ENCODE measurements around the gene MRPS11. TPM values are rescaled to one million over a fixed set of nuclear protein-coding genes. Genes with fewer than 3 reads are reported as not detected.

Gene MRPS11
- total and polyA plus RNA-seq, 2 donors: 19.8 to 38.7 TPM

GRCh38 chr15:88489321-88489720 is 21.8 kb downstream of the MRPS11 start:
- H3K4me3 ChIP-seq (ENCODE audit: low read depth, low read length): no peak overlapping the region
- DNase-seq (ENCODE audit: extremely low spot score): no peak
- H3K4me1 ChIP-seq (ENCODE audit: insufficient read depth): peaks cover 1% of the 10 kb centered on the region
- 87% methylated on average over 4 of the region's 4 CpGs for WGBS
- no peak overlapping the region for H3K27ac ChIP-seq (ENCODE audit: low read depth)
- no peaks in the 10 kb centered on the region for H3K36me3 ChIP-seq (ENCODE audit: insufficient read depth)

- no peak overlapping the region for H3K4me3 ChIP-seq (ENCODE audit: low read depth, low read length)
- WGBS: 92% methylated on average over 3 of the region's 3 CpGs
- no peaks in the 10 kb centered on the region for H3K36me3 ChIP-seq (ENCODE audit: insufficient read depth)
- no peaks in the 10 kb centered on the region for H3K4me1 ChIP-seq (ENCODE audit: insufficient read depth)
- no peak for DNase-seq (ENCODE audit: extremely low spot score)
- H3K27ac ChIP-seq (ENCODE audit: low read depth): no peak overlapping the region
Observed at GRCh38 chr15:88490036-88490435, 22.5 kb downstream of the MRPS11 start.

- Histone ChIP-seq H3K27ac (ENCODE audit: low read depth) (no peak overlapping the region), H3K4me3 (ENCODE audit: low read depth, low read length) (no peak overlapping the region), H3K4me1 (ENCODE audit: insufficient read depth) (no peaks in the 10 kb centered on the region), H3K36me3 (ENCODE audit: insufficient read depth) (no peaks in the 10 kb centered on the region)
- 70% methylated on average over 10 of the region's 10 CpGs for WGBS
- no peak for DNase-seq (ENCODE audit: extremely low spot score)
Observed at GRCh38 chr15:88491158-88491557, 23.6 kb downstream of the MRPS11 start.

GRCh38 chr15:88493844-88494243 is 26.3 kb downstream of the MRPS11 start:
- no peak for DNase-seq (ENCODE audit: extremely low spot score)
- H3K27ac ChIP-seq (ENCODE audit: low read depth): no peak overlapping the region
- WGBS: 85% methylated on average over 10 of the region's 10 CpGs
- no peaks in the 10 kb centered on the region for H3K4me1 ChIP-seq (ENCODE audit: insufficient read depth)
- H3K36me3 ChIP-seq (ENCODE audit: insufficient read depth): no peaks in the 10 kb centered on the region
- H3K4me3 ChIP-seq (ENCODE audit: low read depth, low read length): no peak overlapping the region

- Histone ChIP-seq H3K4me3 (ENCODE audit: low read depth, low read length) (no peak overlapping the region), H3K27ac (ENCODE audit: low read depth) (no peak overlapping the region), H3K36me3 (ENCODE audit: insufficient read depth) (no peaks in the 10 kb centered on the region), H3K4me1 (ENCODE audit: insufficient read depth) (no peaks in the 10 kb centered on the region)
- DNase-seq (ENCODE audit: extremely low spot score): no peak
- WGBS: 89% methylated on average over 11 of the region's 11 CpGs
Observed at GRCh38 chr15:88497109-88497765, 29.7 kb downstream of the MRPS11 start.

GRCh38 chr15:88498996-88499395 is 31.5 kb downstream of the MRPS11 start:
- 83% methylated on average over 3 of the region's 3 CpGs for WGBS

GRCh38 chr15:88504445-88504844 is 36.9 kb downstream of the MRPS11 start:
- H3K27ac ChIP-seq (ENCODE audit: low read depth): no peak overlapping the region
- no peaks in the 10 kb centered on the region for H3K36me3 ChIP-seq (ENCODE audit: insufficient read depth)
- H3K4me1 ChIP-seq (ENCODE audit: insufficient read depth): no peaks in the 10 kb centered on the region
- H3K4me3 ChIP-seq (ENCODE audit: low read depth, low read length): no peak overlapping the region
- DNase-seq (ENCODE audit: extremely low spot score): no peak
- WGBS: 90% methylated on average over 1 of the region's 1 CpG

More at GRCh38 chr15:88498996-88499395, 31.5 kb downstream of the MRPS11 start:
- Histone ChIP-seq H3K4me1 (ENCODE audit: insufficient read depth) (no peaks in the 10 kb centered on the region), H3K4me3 (ENCODE audit: low read depth, low read length) (no peak overlapping the region), H3K36me3 (ENCODE audit: insufficient read depth) (no peaks in the 10 kb centered on the region), H3K27ac (ENCODE audit: low read depth) (no peak overlapping the region)
- DNase-seq (ENCODE audit: extremely low spot score): no peak

- no peak overlapping the region for H3K27ac ChIP-seq (ENCODE audit: low read depth)
- H3K4me1 ChIP-seq (ENCODE audit: insufficient read depth): no peaks in the 10 kb centered on the region
- no peak overlapping the region for H3K4me3 ChIP-seq (ENCODE audit: low read depth, low read length)
- H3K36me3 ChIP-seq (ENCODE audit: insufficient read depth): no peaks in the 10 kb centered on the region
- no peak for DNase-seq (ENCODE audit: extremely low spot score)
- WGBS: 95% methylated on average over 2 of the region's 2 CpGs
Observed at GRCh38 chr15:88505721-88506120, 38.2 kb downstream of the MRPS11 start.

- DNase-seq (ENCODE audit: extremely low spot score): no peak
- Histone ChIP-seq H3K4me1 (ENCODE audit: insufficient read depth) (no peaks in the 10 kb centered on the region), H3K4me3 (ENCODE audit: low read depth, low read length) (no peak overlapping the region), H3K36me3 (ENCODE audit: insufficient read depth) (no peaks in the 10 kb centered on the region), H3K27ac (ENCODE audit: low read depth) (no peak overlapping the region)
Observed at GRCh38 chr15:88506628-88507027, 39.1 kb downstream of the MRPS11 start.

GRCh38 chr15:88509321-88509720 is 41.8 kb downstream of the MRPS11 start:
- no peak overlapping the region for H3K27ac ChIP-seq (ENCODE audit: low read depth)
- no peaks in the 10 kb centered on the region for H3K36me3 ChIP-seq (ENCODE audit: insufficient read depth)
- WGBS: 94% methylated on average over 4 of the region's 4 CpGs
- DNase-seq (ENCODE audit: extremely low spot score): no peak
- H3K4me1 ChIP-seq (ENCODE audit: insufficient read depth): no peaks in the 10 kb centered on the region
- no peak overlapping the region for H3K4me3 ChIP-seq (ENCODE audit: low read depth, low read length)

GRCh38 chr15:88509964-88510363 is 42.5 kb downstream of the MRPS11 start:
- DNase-seq (ENCODE audit: extremely low spot score): no peak
- no peak overlapping the region for H3K4me3 ChIP-seq (ENCODE audit: low read depth, low read length)
- H3K36me3 ChIP-seq (ENCODE audit: insufficient read depth): no peaks in the 10 kb centered on the region
- H3K27ac ChIP-seq (ENCODE audit: low read depth): no peak overlapping the region
- H3K4me1 ChIP-seq (ENCODE audit: insufficient read depth): no peaks in the 10 kb centered on the region

GRCh38 chr15:88511161-88511560 is 43.7 kb downstream of the MRPS11 start:
- 96% methylated on average over 2 of the region's 2 CpGs for WGBS
- H3K36me3 ChIP-seq (ENCODE audit: insufficient read depth): no peaks in the 10 kb centered on the region
- H3K4me1 ChIP-seq (ENCODE audit: insufficient read depth): no peaks in the 10 kb centered on the region
- no peak overlapping the region for H3K4me3 ChIP-seq (ENCODE audit: low read depth, low read length)
- DNase-seq (ENCODE audit: extremely low spot score): no peak
- no peak overlapping the region for H3K27ac ChIP-seq (ENCODE audit: low read depth)

GRCh38 chr15:88512078-88512477 is 44.6 kb downstream of the MRPS11 start:
- H3K4me3 ChIP-seq (ENCODE audit: low read depth, low read length): no peak overlapping the region
- no peak for DNase-seq (ENCODE audit: extremely low spot score)
- WGBS: 82% methylated on average over 3 of the region's 3 CpGs
- no peaks in the 10 kb centered on the region for H3K4me1 ChIP-seq (ENCODE audit: insufficient read depth)
- H3K27ac ChIP-seq (ENCODE audit: low read depth): no peak overlapping the region
- H3K36me3 ChIP-seq (ENCODE audit: insufficient read depth): no peaks in the 10 kb centered on the region

GRCh38 chr15:88512601-88513000 is 45.1 kb downstream of the MRPS11 start:
- Histone ChIP-seq H3K4me1 (ENCODE audit: insufficient read depth) (no peaks in the 10 kb centered on the region), H3K27ac (ENCODE audit: low read depth) (no peak overlapping the region), H3K36me3 (ENCODE audit: insufficient read depth) (no peaks in the 10 kb centered on the region), H3K4me3 (ENCODE audit: low read depth, low read length) (no peak overlapping the region)
- DNase-seq (ENCODE audit: extremely low spot score): no peak
- 82% methylated on average over 5 of the region's 5 CpGs for WGBS

- WGBS: 89% methylated on average over 5 of the region's 5 CpGs
- no peak for DNase-seq (ENCODE audit: extremely low spot score)
- no peaks in the 10 kb centered on the region for H3K36me3 ChIP-seq (ENCODE audit: insufficient read depth)
- H3K4me1 ChIP-seq (ENCODE audit: insufficient read depth): no peaks in the 10 kb centered on the region
- H3K4me3 ChIP-seq (ENCODE audit: low read depth, low read length): no peak overlapping the region
- H3K27ac ChIP-seq (ENCODE audit: low read depth): no peak overlapping the region
Observed at GRCh38 chr15:88513195-88513594, 45.7 kb downstream of the MRPS11 start.
